Mesothelial cell of epicardium (in vitro differentiated cells): ENCODE data around the gene IGF1R. TPM values are rescaled to one million over a fixed set of nuclear protein-coding genes. Genes with fewer than 3 reads are reported as not detected.

Source experiments
- DNase-seq, 2 experiments: peaks; one replicate each; pipeline ENCODE4 v3.0.0; 2021; ENCODE audit warnings: low spot score in 2 of 2; ENCODE audit not compliant: unreplicated experiment in 2 of 2
- H3K27ac Mint-ChIP-seq: 2 replicates; pipeline ENCODE4 v1.8.0; 2021; ENCODE audit warnings: mixed read lengths
- H3K27me3 Mint-ChIP-seq: 2 replicates; pipeline ENCODE4 v1.8.0; 2021; ENCODE audit warnings: low read depth, mixed read lengths
- H3K36me3 Mint-ChIP-seq: 2 replicates; pipeline ENCODE4 v1.8.0; 2021; ENCODE audit warnings: mixed read lengths
- H3K4me1 Mint-ChIP-seq: 2 replicates; pipeline ENCODE4 v1.8.0; 2021; ENCODE audit warnings: mixed read lengths
- H3K4me3 Mint-ChIP-seq: 2 replicates; pipeline ENCODE4 v1.8.0; 2021; ENCODE audit warnings: mild to moderate bottlenecking, moderate library complexity, mixed read lengths
- H3K9me3 Mint-ChIP-seq: 2 replicates; pipeline ENCODE4 v1.8.0; 2021; ENCODE audit warnings: mixed read lengths
- CTCF ChIP-seq: fragments of 200-600 bp; sonication (generic); IDR thresholded peaks from one replicate; pipeline ENCODE4 v1.5.0; 2021; ENCODE audit warnings: antibody characterized with exemption; ENCODE audit not compliant: unreplicated experiment
- total RNA-seq: library from RNA; stranded (reverse); gene quantifications from 3 replicates; pipeline ENCODE4 v1.2.1, GENCODE V29; 2021

Gene IGF1R
- total RNA-seq, 1 donor from 2014 or later = 113 TPM

GRCh38 chr15:98817745-98818144 lies 169.4 kb downstream of the IGF1R start:
- no peaks in the 10 kb centered on the region for H3K4me1 Mint-ChIP-seq
- no peaks in the 10 kb centered on the region for H3K27me3 Mint-ChIP-seq
- no peaks in the 10 kb centered on the region for H3K9me3 Mint-ChIP-seq
- H3K36me3 Mint-ChIP-seq = no peaks in the 10 kb centered on the region
- H3K4me3 Mint-ChIP-seq = no peak overlapping the region
- H3K27ac Mint-ChIP-seq = no peak overlapping the region
- TF ChIP-seq CTCF = no peak
- DNase-seq = no peak

GRCh38 chr15:98823012-98823458 lies 174.7 kb downstream of the IGF1R start:
- Mint-ChIP-seq H3K27ac (no peak overlapping the region), H3K36me3 (peaks cover 12% of the 10 kb centered on the region), H3K4me3 (no peak overlapping the region), H3K4me1 (peaks cover 16% of the 10 kb centered on the region), H3K9me3 (no peaks in the 10 kb centered on the region), H3K27me3 (no peaks in the 10 kb centered on the region)
- TF ChIP-seq CTCF = no peak
- DNase-seq = no peak

- H3K9me3 Mint-ChIP-seq = peaks cover 4% of the 10 kb centered on the region
- H3K36me3 Mint-ChIP-seq = peaks cover 16% of the 10 kb centered on the region
- H3K4me1 Mint-ChIP-seq = peaks cover 16% of the 10 kb centered on the region
- no peak for DNase-seq
- H3K4me3 Mint-ChIP-seq = no peak overlapping the region
- no peak for TF ChIP-seq CTCF
- no peaks in the 10 kb centered on the region for H3K27me3 Mint-ChIP-seq
- no peak overlapping the region for H3K27ac Mint-ChIP-seq
Observed at GRCh38 chr15:98823616-98824015, 175.3 kb downstream of the IGF1R start.

- H3K27me3 Mint-ChIP-seq = no peaks in the 10 kb centered on the region
- no peak overlapping the region for H3K27ac Mint-ChIP-seq
- H3K9me3 Mint-ChIP-seq = peaks cover 8% of the 10 kb centered on the region
- no peak overlapping the region for H3K4me3 Mint-ChIP-seq
- H3K4me1 Mint-ChIP-seq = peaks cover 16% of the 10 kb centered on the region
- no peak for DNase-seq
- peaks cover 20% of the 10 kb centered on the region for H3K36me3 Mint-ChIP-seq
- TF ChIP-seq CTCF = no peak
Observed at GRCh38 chr15:98824595-98824994, 176.3 kb downstream of the IGF1R start.

- H3K9me3 Mint-ChIP-seq = peaks cover 27% of the 10 kb centered on the region
- no peak overlapping the region for H3K4me3 Mint-ChIP-seq
- no peaks in the 10 kb centered on the region for H3K27me3 Mint-ChIP-seq
- no peak for TF ChIP-seq CTCF
- peaks cover 16% of the 10 kb centered on the region for H3K4me1 Mint-ChIP-seq
- peaks cover 38% of the 10 kb centered on the region for H3K36me3 Mint-ChIP-seq
- no peak for DNase-seq
- peak overlapping the region; percentile 51 for H3K27ac Mint-ChIP-seq
Observed at GRCh38 chr15:98826658-98827057, 178.3 kb downstream of the IGF1R start.

GRCh38 chr15:98827217-98827616 lies 178.9 kb downstream of the IGF1R start:
- DNase-seq = no peak
- Mint-ChIP-seq H3K4me3 (no peak overlapping the region), H3K27ac (no peak overlapping the region), H3K9me3 (peaks cover 32% of the 10 kb centered on the region), H3K36me3 (peaks cover 43% of the 10 kb centered on the region), H3K4me1 (peaks cover 16% of the 10 kb centered on the region), H3K27me3 (no peaks in the 10 kb centered on the region)
- no peak for TF ChIP-seq CTCF
